IPS-18c (cell line): Measurements from ENCODE around the gene ATP5ME.

Source experiments
- H3K4me3 ChIP-seq: 2 replicates; pipeline ENCODE4 v1.7.0; 2013; ENCODE audit warnings: low read depth, mild to moderate bottlenecking, low read length, moderate library complexity; ENCODE audit not compliant: insufficient read depth
- H3K9me3 ChIP-seq: one replicate; pipeline ENCODE4 v1.6.1; 2013; ENCODE audit warnings: mild to moderate bottlenecking, low read length, moderate library complexity; ENCODE audit not compliant: control insufficient read depth, insufficient read depth

ATP5ME gene

GRCh38 chr4:687971-688853 lies 14.1 kb upstream of the ATP5ME start:
- peak overlapping the region; percentile 60 for H3K4me3 ChIP-seq

GRCh38 chr4:687048-687970 lies 13.2 kb upstream of the ATP5ME start:
- H3K9me3 ChIP-seq, result peaks cover 3% of the 10 kb centered on the region
- no peak overlapping the region; the same call in 1 of the 2 replicates for H3K4me3 ChIP-seq

More at GRCh38 chr4:687971-688853, 14.1 kb upstream of the ATP5ME start:
- H3K9me3 ChIP-seq, result peaks cover 3% of the 10 kb centered on the region

- Histone ChIP-seq H3K9me3 (peaks cover 3% of the 10 kb centered on the region), H3K4me3 (no peak overlapping the region)
Measured at GRCh38 chr4:686413-687040, 12.5 kb upstream of the ATP5ME start.

GRCh38 chr4:685679-686412 lies 11.8 kb upstream of the ATP5ME start:
- Histone ChIP-seq H3K9me3 (peaks cover 3% of the 10 kb centered on the region), H3K4me3 (no peak overlapping the region)

GRCh38 chr4:684623-685327 lies 10.7 kb upstream of the ATP5ME start:
- Histone ChIP-seq H3K4me3 (no peak overlapping the region), H3K9me3 (peaks cover 3% of the 10 kb centered on the region)

GRCh38 chr4:683982-684622 lies 10.0 kb upstream of the ATP5ME start:
- H3K9me3 ChIP-seq, result no peaks in the 10 kb centered on the region
- no peak overlapping the region for H3K4me3 ChIP-seq

- Histone ChIP-seq H3K9me3 (no peaks in the 10 kb centered on the region), H3K4me3 (no peak overlapping the region)
Measured at GRCh38 chr4:683247-683897, 9.3 kb upstream of the ATP5ME start.

- H3K4me3 ChIP-seq, result no peak overlapping the region
Measured at GRCh38 chr4:682490-683172, 8.6 kb upstream of the ATP5ME start.

GRCh38 chr4:681736-682451 lies 7.8 kb upstream of the ATP5ME start:
- H3K4me3 ChIP-seq, result no peak overlapping the region

More at GRCh38 chr4:682490-683172, 8.6 kb upstream of the ATP5ME start:
- H3K9me3 ChIP-seq, result no peaks in the 10 kb centered on the region

GRCh38 chr4:680928-681645 lies 7.0 kb upstream of the ATP5ME start:
- Histone ChIP-seq H3K9me3 (no peaks in the 10 kb centered on the region), H3K4me3 (peak overlapping the region; percentile 43; the same call in 1 of the 2 replicates)

More at GRCh38 chr4:681736-682451, 7.8 kb upstream of the ATP5ME start:
- no peaks in the 10 kb centered on the region for H3K9me3 ChIP-seq

GRCh38 chr4:680551-680927 lies 6.5 kb upstream of the ATP5ME start:
- H3K4me3 ChIP-seq, result peak overlapping the region; percentile 43
- no peaks in the 10 kb centered on the region for H3K9me3 ChIP-seq

- no peak overlapping the region for H3K4me3 ChIP-seq
- H3K9me3 ChIP-seq, result no peaks in the 10 kb centered on the region
Measured at GRCh38 chr4:680091-680490, 6.0 kb upstream of the ATP5ME start.

GRCh38 chr4:679629-680028 lies 5.6 kb upstream of the ATP5ME start:
- Histone ChIP-seq H3K9me3 (no peaks in the 10 kb centered on the region), H3K4me3 (no peak overlapping the region)

- no peak overlapping the region for H3K4me3 ChIP-seq
- H3K9me3 ChIP-seq, result no peaks in the 10 kb centered on the region
Measured at GRCh38 chr4:679104-679481, 5.0 kb upstream of the ATP5ME start.
